Stomach (tissue), 9 donors: ENCODE measurements around the gene PDE4B. TPM values are rescaled to one million over a fixed set of nuclear protein-coding genes. Genes with fewer than 3 reads are reported as not detected.

Experiments
- DNase-seq, 2 donors: peaks; one replicate each; pipeline versions ENCODE4 v3.0.0 to v3.0.0-alpha.2; 2013 to 2019
- H3K27ac ChIP-seq, 5 donors: fragments of 200-600 bp in 4 of 5; sonication (generic) in 4 of 5; one replicate each; pipeline ENCODE4 v1.5.1; 2013 to 2019; ENCODE audit warnings: mild to moderate bottlenecking in 1 of 5, moderate library complexity in 1 of 5
- H3K27me3 ChIP-seq, 3 donors: fragments of 200-600 bp; sonication (generic); one replicate each; pipeline ENCODE4 v1.5.1; 2017 to 2019; ENCODE audit warnings: mixed run types in 1 of 3
- H3K36me3 ChIP-seq, 4 donors: fragments of 200-600 bp; sonication (generic); 1 replicate in 3 of 4; 2 replicates in 1 of 4; pipeline ENCODE4 v1.5.1; 2016 to 2019
- H3K4me1 ChIP-seq, 4 donors: fragments of 200-600 bp; sonication (generic); one replicate each; pipeline ENCODE4 v1.5.1; 2016 to 2019
- H3K4me3 ChIP-seq, 4 donors: fragments of 200-600 bp; sonication (generic) in 3 of 4; one replicate each; pipeline ENCODE4 v1.5.1; 2016 to 2019; ENCODE audit warnings: mild to moderate bottlenecking in 1 of 4
- H3K9me3 ChIP-seq, 4 donors: fragments of 200-600 bp; sonication (generic); one replicate each; pipeline ENCODE4 v1.5.1; 2016 to 2019
- CTCF ChIP-seq, 7 experiments: fragments of 450-650 bp in 4 of 7; fragments of 200-600 bp in 3 of 7; sonication (generic) in 3 of 7; IDR thresholded peaks; one replicate each; pipeline ENCODE4 v1.5.1; 2016 to 2019; ENCODE audit warnings: antibody characterized with exemption in 7 of 7, control low read depth in 2 of 7, mild to moderate bottlenecking in 1 of 7
- EP300 ChIP-seq: sonication (generic); formaldehyde crosslinking; IDR thresholded peaks from one replicate; pipeline ENCODE4 v1.6.1; 2017; ENCODE audit warnings: antibody characterized with exemption
- POLR2A ChIP-seq, 4 donors: fragments of 450-650 bp; IDR thresholded peaks; one replicate each; pipeline ENCODE4 v1.6.1; 2016; ENCODE audit warnings: antibody characterized with exemption in 4 of 4, control low read depth in 2 of 4, mild to moderate bottlenecking in 1 of 4, moderate library complexity in 1 of 4
- POLR2AphosphoS5 ChIP-seq, 3 donors: sonication (generic); formaldehyde crosslinking; IDR thresholded peaks; one replicate each; pipeline ENCODE4 v1.6.1; 2016; ENCODE audit warnings: antibody characterized with exemption in 3 of 3
- WGBS, 5 donors: extraction: QIAGEN DNeasy Blood & Tissue Kit in 3 of 5; methylation state at CpG; one replicate each; pipeline versions ENCODE4 v1.1.5 to v1.1.7; 2013 to 2018; 5-methylcytosine and 5-hydroxymethylcytosine counted together
- intact Hi-C: fragments of 100-400 bp; cut with DNase I; formaldehyde crosslinking; loops from one replicate; pipeline ENCODE4 v1.15.1; 2023; ENCODE audit warnings: low total_unique reads
- polyA plus RNA-seq, 3 donors: library from polyadenylated mRNA; stranded (reverse); fragments of 200-250 nt; gene quantifications; one replicate each; pipeline ENCODE4 v1.2.3, GENCODE V29; 2013
- total RNA-seq, 5 donors: library from RNA; depleted of rRNA; stranded (reverse); fragments of >200 nt; gene quantifications; one replicate each; pipeline versions ENCODE4 v1.1.0 to v1.2.3, GENCODE V29; 2014 to 2016
- donor health status: healthy with polysubstance abuse.
- donor health status: Bipolar disorder and iron deficiency.
- donor health status: healthy.

PDE4B gene
- total and polyA plus RNA-seq, 8 donors: 0.45 to 34.3 (median 3.2) TPM

- Histone ChIP-seq H3K4me3 (no peak overlapping the region), H3K27ac (no peak overlapping the region), H3K9me3 (no peaks in the 10 kb centered on the region), H3K27me3 (no peaks in the 10 kb centered on the region), H3K36me3 (no peaks in the 10 kb centered on the region), H3K4me1 (no peaks in the 10 kb centered on the region)
- 59 to 75% (median 74%) methylated on average over 3 of the region's 3 CpGs for WGBS, 5 donors
- TF ChIP-seq CTCF (IDR thresholded peaks at IDR 0.05): no peak
- intact Hi-C loops: no loop called here
- DNase-seq: no peak
Observed at GRCh38 chr1:65836686-65837085, 44.0 kb downstream of the PDE4B start.

- 89 to 94% (median 91%) methylated on average over 7 of the region's 7 CpGs for WGBS, 5 donors
- Histone ChIP-seq H3K4me3 (no peak overlapping the region), H3K27me3 (no peaks in the 10 kb centered on the region), H3K9me3 (no peaks in the 10 kb centered on the region), H3K36me3 (no peaks in the 10 kb centered on the region), H3K4me1 (no peaks in the 10 kb centered on the region), H3K27ac (no peak overlapping the region)
- TF ChIP-seq POLR2A (IDR thresholded peaks at IDR 0.05) (no peak), POLR2AphosphoS5 (IDR thresholded peaks at IDR 0.05) (no peak), CTCF (IDR thresholded peaks at IDR 0.05) (no peak), EP300 (no peak)
- DNase-seq: no peak
- intact Hi-C loops: no loop called here
Observed at GRCh38 chr1:65840683-65841082, 48.0 kb downstream of the PDE4B start.

GRCh38 chr1:65844296-65844695 lies 51.6 kb downstream of the PDE4B start:
- DNase-seq: peak in 1 of 2 donors; percentile 8
- WGBS, 5 donors: 76 to 90% (median 77%) methylated on average over 4 of the region's 4 CpGs
- no peaks in the 10 kb centered on the region for H3K27me3 ChIP-seq
- TF ChIP-seq CTCF (IDR thresholded peaks at IDR 0.05) (no peak), POLR2A (IDR thresholded peaks at IDR 0.05) (no peak), POLR2AphosphoS5 (IDR thresholded peaks at IDR 0.05) (no peak), EP300 (no peak)
- peaks cover 0 to 11% (median 4%) of the 10 kb centered on the region in 4 donors for H3K9me3 ChIP-seq
- intact Hi-C loops: no loop called here
- H3K27ac ChIP-seq: no peak overlapping the region
- no peak overlapping the region for H3K4me3 ChIP-seq
- H3K36me3 ChIP-seq: no peaks in the 10 kb centered on the region
- no peaks in the 10 kb centered on the region for H3K4me1 ChIP-seq

- intact Hi-C loops: no loop called here
- no peak overlapping the region for H3K4me3 ChIP-seq
- no peaks in the 10 kb centered on the region for H3K27me3 ChIP-seq
- H3K36me3 ChIP-seq: no peaks in the 10 kb centered on the region
- 62 to 83% (median 63%) methylated on average over 3 of the region's 3 CpGs for WGBS, 5 donors
- H3K4me1 ChIP-seq: no peaks in the 10 kb centered on the region
- H3K27ac ChIP-seq: no peak overlapping the region
- peak in 1 of 2 donors; percentile 39 for DNase-seq
- TF ChIP-seq POLR2AphosphoS5 (IDR thresholded peaks at IDR 0.05): no peak
- peaks cover 0 to 15% (median 11%) of the 10 kb centered on the region in 4 donors for H3K9me3 ChIP-seq
Observed at GRCh38 chr1:65844821-65845534, 52.3 kb downstream of the PDE4B start.

GRCh38 chr1:65845535-65846060 lies 52.9 kb downstream of the PDE4B start:
- Histone ChIP-seq H3K4me1 (no peaks in the 10 kb centered on the region), H3K4me3 (no peak overlapping the region), H3K27me3 (no peaks in the 10 kb centered on the region), H3K36me3 (no peaks in the 10 kb centered on the region), H3K9me3 (peaks cover 0 to 15% (median 12%) of the 10 kb centered on the region in 4 donors), H3K27ac (no peak overlapping the region)
- no peak for TF ChIP-seq EP300
- no peak for TF ChIP-seq POLR2A (IDR thresholded peaks at IDR 0.05)
- TF ChIP-seq POLR2AphosphoS5 (IDR thresholded peaks at IDR 0.05): no peak
- TF ChIP-seq CTCF (IDR thresholded peaks at IDR 0.05): no peak
- intact Hi-C loops: no loop called here
- WGBS, 5 donors: 80 to 89% (median 85%) methylated on average over 7 of the region's 7 CpGs
- DNase-seq: no peak
